ENCODE measurements around the gene ACAP1.

DNA sequence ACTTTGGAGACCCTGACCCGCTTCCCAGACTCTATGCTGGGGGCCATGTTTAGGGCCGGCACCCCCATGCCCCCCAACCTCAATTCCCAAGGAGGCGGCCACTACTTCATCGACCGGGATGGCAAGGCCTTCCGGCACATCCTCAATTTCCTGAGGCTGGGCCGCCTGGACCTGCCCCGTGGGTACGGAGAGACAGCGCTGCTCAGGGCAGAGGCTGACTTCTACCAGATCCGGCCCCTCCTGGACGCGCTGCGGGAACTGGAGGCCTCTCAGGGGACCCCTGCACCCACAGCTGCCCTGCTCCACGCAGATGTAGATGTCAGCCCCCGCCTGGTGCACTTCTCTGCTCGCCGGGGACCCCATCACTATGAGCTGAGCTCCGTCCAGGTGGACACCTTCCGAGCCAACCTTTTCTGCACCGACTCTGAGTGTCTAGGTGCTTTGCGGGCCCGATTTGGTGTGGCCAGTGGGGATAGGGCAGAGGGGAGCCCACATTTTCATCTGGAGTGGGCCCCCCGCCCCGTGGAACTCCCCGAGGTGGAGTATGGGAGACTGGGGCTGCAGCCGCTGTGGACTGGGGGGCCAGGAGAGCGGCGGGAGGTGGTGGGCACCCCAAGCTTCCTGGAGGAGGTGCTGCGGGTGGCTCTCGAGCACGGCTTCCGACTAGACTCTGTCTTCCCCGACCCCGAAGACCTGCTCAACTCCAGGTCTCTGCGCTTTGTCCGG is 16.7 kb downstream of the ACAP1 start:
- TF ChIP-seq, protein P1, sequence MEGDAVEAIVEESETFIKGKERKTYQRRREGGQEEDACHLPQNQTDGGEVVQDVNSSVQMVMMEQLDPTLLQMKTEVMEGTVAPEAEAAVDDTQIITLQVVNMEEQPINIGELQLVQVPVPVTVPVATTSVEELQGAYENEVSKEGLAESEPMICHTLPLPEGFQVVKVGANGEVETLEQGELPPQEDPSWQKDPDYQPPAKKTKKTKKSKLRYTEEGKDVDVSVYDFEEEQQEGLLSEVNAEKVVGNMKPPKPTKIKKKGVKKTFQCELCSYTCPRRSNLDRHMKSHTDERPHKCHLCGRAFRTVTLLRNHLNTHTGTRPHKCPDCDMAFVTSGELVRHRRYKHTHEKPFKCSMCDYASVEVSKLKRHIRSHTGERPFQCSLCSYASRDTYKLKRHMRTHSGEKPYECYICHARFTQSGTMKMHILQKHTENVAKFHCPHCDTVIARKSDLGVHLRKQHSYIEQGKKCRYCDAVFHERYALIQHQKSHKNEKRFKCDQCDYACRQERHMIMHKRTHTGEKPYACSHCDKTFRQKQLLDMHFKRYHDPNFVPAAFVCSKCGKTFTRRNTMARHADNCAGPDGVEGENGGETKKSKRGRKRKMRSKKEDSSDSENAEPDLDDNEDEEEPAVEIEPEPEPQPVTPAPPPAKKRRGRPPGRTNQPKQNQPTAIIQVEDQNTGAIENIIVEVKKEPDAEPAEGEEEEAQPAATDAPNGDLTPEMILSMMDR (conservative IDR thresholded peaks at IDR 0.05 in 1 of 2, IDR thresholded peaks at IDR 0.05 in 1 of 2; ENCODE audit: low read depth in 1 of 2, low read length in 2 of 2): no peak
- TF ChIP-seq EZH2 (IDR thresholded peaks at IDR 0.05; ENCODE audit: low read length, missing control alignments): no peak
